H1 (cell line): Measurements from ENCODE around the gene PLXDC2. TPM values are rescaled to one million over a fixed set of nuclear protein-coding genes. Genes with fewer than 3 reads are reported as not detected.

Source experiments
- CTCF ChIA-PET: fragments of 300-600 bp; sonication (Branson Sonifier 250); formaldehyde crosslinking; loops from one replicate; lab custom pipeline; 2021; ENCODE audit not compliant: partially characterized antibody; lab: Charles Lee
- POLR2A ChIA-PET: fragments of 300-600 bp; sonication (Branson Sonifier 250); formaldehyde crosslinking; loops from one replicate; lab custom pipeline; 2021; ENCODE audit warnings: inconsistent platforms; ENCODE audit not compliant: partially characterized antibody; lab: Charles Lee
- DNase-seq, 2 experiments: peaks; one replicate each; pipeline versions ENCODE4 v3.0.0 to v3.0.0-alpha.2; 2010 to 2022; ENCODE audit warnings: low spot score in 2 of 2, low read depth in 1 of 2, mixed read lengths in 1 of 2
- FAIRE-seq: peaks from 2 replicates; lab custom pipeline; 2011; peaks lifted over from hg19 to GRCh38; lab: Jason Lieb, UNC
- H2AFZ ChIP-seq: 2 replicates; pipeline ENCODE4 v1.8.1; 2012; ENCODE audit warnings: low read length, inconsistent platforms
- H2AK5ac ChIP-seq: 2 replicates; pipeline ENCODE4 v1.6.1; 2013; ENCODE audit warnings: low read depth, low read length
- H2BK120ac ChIP-seq: replicated peaks from 2 replicates; pipeline ENCODE3; 2013; ENCODE audit warnings: low read depth, low read length, inconsistent platforms
- H2BK12ac ChIP-seq: 2 replicates; pipeline ENCODE4 v1.6.1; 2013; ENCODE audit warnings: low read depth, low read length
- H2BK15ac ChIP-seq: 2 replicates; pipeline ENCODE4 v1.6.1; 2013; ENCODE audit warnings: low read length
- H2BK20ac ChIP-seq: 2 replicates; pipeline ENCODE4 v1.6.1; 2013; ENCODE audit warnings: low read length
- H2BK5ac ChIP-seq: 2 replicates; pipeline ENCODE4 v1.6.1; 2013; ENCODE audit warnings: low read depth, low read length
- H3K14ac ChIP-seq: 2 replicates; pipeline ENCODE4 v1.6.1; 2013; ENCODE audit warnings: inconsistent platforms; ENCODE audit not compliant: insufficient read length
- H3K18ac ChIP-seq: 2 replicates; pipeline ENCODE4 v1.6.1; 2013; ENCODE audit warnings: low read length; ENCODE audit errors: extremely low read depth
- H3K23ac ChIP-seq: 2 replicates; pipeline ENCODE4 v1.6.1; 2013; ENCODE audit warnings: inconsistent platforms; ENCODE audit not compliant: insufficient read length
- H3K23me2 ChIP-seq: 2 replicates; pipeline ENCODE4 v1.6.1; 2013; ENCODE audit warnings: low read depth, low read length
- H3K27ac ChIP-seq: 2 replicates; pipeline ENCODE4 v1.6.1; 2011; ENCODE audit warnings: low read depth, low read length, inconsistent platforms
- H3K27me3 ChIP-seq, 4 experiments: replicated peaks in 1 of 4; 1 replicate in 1 of 4; 2 replicates in 3 of 4; pipeline versions ENCODE4 v1.6.1 to v1.8.1; 2011 to 2013; ENCODE audit warnings: low read length in 3 of 4, mild to moderate bottlenecking in 3 of 4, inconsistent platforms in 2 of 4, mixed read lengths in 2 of 4, moderate library complexity in 1 of 4; ENCODE audit not compliant: control insufficient read depth in 3 of 4, insufficient read depth in 3 of 4; ENCODE audit errors: extremely low read depth in 1 of 4
- H3K36me3 ChIP-seq, 4 experiments: 2 replicates each; pipeline versions ENCODE4 v1.6.1 to v1.8.1; 2011 to 2013; ENCODE audit warnings: mild to moderate bottlenecking in 4 of 4, low read length in 3 of 4, moderate library complexity in 2 of 4, control low read depth in 1 of 4, inconsistent platforms in 1 of 4; ENCODE audit not compliant: insufficient read depth in 4 of 4, control insufficient read depth in 2 of 4
- H3K4ac ChIP-seq: replicated peaks from 2 replicates; pipeline ENCODE3; 2013; ENCODE audit warnings: low read length, low read depth, mixed read lengths, inconsistent platforms; ENCODE audit not compliant: insufficient read length
- H3K4me1 ChIP-seq, 4 experiments: replicated peaks in 1 of 4; 1 replicate in 1 of 4; 2 replicates in 3 of 4; pipeline versions ENCODE4 v1.6.1 to v1.8.1; 2011 to 2013; ENCODE audit warnings: low read length in 3 of 4, inconsistent platforms in 2 of 4, mixed read lengths in 1 of 4; ENCODE audit not compliant: insufficient read depth in 4 of 4, control insufficient read depth in 3 of 4
- H3K4me2 ChIP-seq, 2 experiments: 2 replicates each; pipeline versions ENCODE4 v1.6.1 to v1.8.1; 2011 to 2013; ENCODE audit warnings: low read depth in 2 of 2, low read length in 2 of 2, control low read depth in 1 of 2, inconsistent platforms in 1 of 2, mild to moderate bottlenecking in 1 of 2; ENCODE audit not compliant: insufficient read depth in 1 of 2
- H3K4me3 ChIP-seq, 4 experiments: fragments of 200-600, 300-600 bp in 1 of 4; sonication (generic), shearing (Covaris generic), sonication (Bioruptor Twin) in 1 of 4; 2 replicates each; pipeline versions ENCODE4 v1.5.1 to v1.8.1; 2011 to 2016; ENCODE audit warnings: low read length in 4 of 4, low read depth in 3 of 4, control low read depth in 2 of 4, inconsistent platforms in 2 of 4, mild to moderate bottlenecking in 2 of 4, mixed read lengths in 1 of 4, moderate library complexity in 1 of 4; ENCODE audit not compliant: insufficient read depth in 2 of 4; ENCODE audit errors: extremely low read depth in 1 of 4
- H3K56ac ChIP-seq: replicated peaks from 2 replicates; pipeline ENCODE3; 2013; ENCODE audit warnings: low read depth, mild to moderate bottlenecking, mixed read lengths, low read length, inconsistent platforms; ENCODE audit not compliant: insufficient read length
- H3K79me1 ChIP-seq: 2 replicates; pipeline ENCODE4 v1.6.1; 2013; ENCODE audit warnings: low read depth, low read length, control low read depth
- H3K79me2 ChIP-seq, 2 experiments: 2 replicates each; pipeline versions ENCODE4 v1.6.1 to v1.8.1; 2012 to 2013; ENCODE audit warnings: low read length in 2 of 2, mild to moderate bottlenecking in 2 of 2, inconsistent platforms in 1 of 2; ENCODE audit not compliant: insufficient read depth in 2 of 2, control insufficient read depth in 1 of 2
- H3K9ac ChIP-seq, 4 experiments: replicated peaks in 1 of 4; 1 replicate in 1 of 4; 2 replicates in 3 of 4; pipeline versions ENCODE4 v1.6.1 to v1.8.1; 2011 to 2013; ENCODE audit warnings: low read depth in 3 of 4, low read length in 3 of 4, control low read depth in 2 of 4, mild to moderate bottlenecking in 2 of 4, moderate library complexity in 2 of 4, inconsistent platforms in 1 of 4; ENCODE audit errors: extremely low read depth in 1 of 4
- H3K9me3 ChIP-seq, 2 experiments: 2 replicates each; pipeline versions ENCODE4 v1.6.1 to v1.8.1; 2012 to 2013; ENCODE audit warnings: mild to moderate bottlenecking in 2 of 2, moderate library complexity in 2 of 2, control low read depth in 1 of 2, inconsistent platforms in 1 of 2, low read depth in 1 of 2, low read length in 1 of 2, mixed read lengths in 1 of 2; ENCODE audit not compliant: insufficient read depth in 2 of 2
- H4K20me1 ChIP-seq, 2 experiments: replicated peaks in 1 of 2; 2 replicates each; pipeline versions ENCODE3 to v1.8.1; 2011 to 2013; ENCODE audit warnings: inconsistent platforms in 2 of 2, low read length in 2 of 2, mild to moderate bottlenecking in 1 of 2; ENCODE audit not compliant: insufficient read depth in 2 of 2, control insufficient read depth in 1 of 2
- H4K5ac ChIP-seq: 2 replicates; pipeline ENCODE4 v1.6.1; 2013; ENCODE audit warnings: low read length, low read depth, mixed read lengths, inconsistent platforms; ENCODE audit not compliant: insufficient read length
- H4K8ac ChIP-seq: 2 replicates; pipeline ENCODE4 v1.8.0; 2013; ENCODE audit warnings: mild to moderate bottlenecking, moderate library complexity, low read length, inconsistent platforms; ENCODE audit not compliant: insufficient read depth; ENCODE audit errors: extremely low read depth
- H4K91ac ChIP-seq: replicated peaks from 2 replicates; pipeline ENCODE3; 2013; ENCODE audit warnings: low read length, mixed read lengths, inconsistent platforms; ENCODE audit not compliant: insufficient read length
- EZH2 ChIP-seq: fragments of 200-600 bp; sonication (generic); IDR thresholded peaks from 2 replicates; pipeline ENCODE4 v1.7.1; 2012; ENCODE audit warnings: low read depth, mild to moderate bottlenecking, moderate library complexity, low read length, inconsistent platforms; ENCODE audit not compliant: severe bottlenecking
- GABPA ChIP-seq: IDR thresholded peaks from 2 replicates; pipeline ENCODE4 v1.6.1; 2011; ENCODE audit warnings: mild to moderate bottlenecking, low read length, moderate library complexity, borderline replicate concordance; ENCODE audit not compliant: insufficient read depth
- KDM4A ChIP-seq: IDR thresholded peaks from one replicate; pipeline ENCODE4 v1.7.1; 2012; ENCODE audit warnings: low read depth, mild to moderate bottlenecking, moderate library complexity, low read length, inconsistent platforms; ENCODE audit not compliant: severe bottlenecking
- NRF1 ChIP-seq: IDR thresholded peaks from 2 replicates; pipeline ENCODE4 v1.6.1; 2011; ENCODE audit warnings: mild to moderate bottlenecking, low read depth, low read length, improper control_type of control experiment
- POU5F1 ChIP-seq: IDR thresholded peaks from 2 replicates; pipeline ENCODE4 v1.6.1; 2011; ENCODE audit warnings: low read depth, mild to moderate bottlenecking, low read length, moderate library complexity
- RNF2 ChIP-seq: fragments of 200-900, 300-1000 bp; sonication (generic); IDR thresholded peaks from 2 replicates; pipeline ENCODE4 v1.7.1; 2016; ENCODE audit warnings: borderline replicate concordance, low read depth, mild to moderate bottlenecking, antibody characterized with exemption, low read length; ENCODE audit not compliant: poor library complexity, severe bottlenecking; ENCODE audit errors: missing control alignments
- SIN3A ChIP-seq, 2 experiments: IDR thresholded peaks in 1 of 2; conservative IDR thresholded peaks in 1 of 2; 2 replicates each; pipeline ENCODE4 v1.6.1; 2011 to 2012; ENCODE audit warnings: low read length in 2 of 2, improper control_type of control experiment in 1 of 2, low read depth in 1 of 2, mild to moderate bottlenecking in 1 of 2
- SP2 ChIP-seq: IDR thresholded peaks from 2 replicates; pipeline ENCODE4 v1.6.1; 2012; ENCODE audit warnings: mild to moderate bottlenecking, low read length, inconsistent platforms
- TCF12 ChIP-seq: IDR thresholded peaks from 2 replicates; pipeline ENCODE4 v1.6.1; 2011; ENCODE audit warnings: low read depth, mild to moderate bottlenecking, low read length
- WGBS, 2 experiments: shearing (Covaris generic) in 1 of 2; methylation state at CpG; one replicate each; pipeline versions ENCODE4 v1.1.6 to v1.1.7; 2013 to 2015; ENCODE audit warnings: low lambda C conversion rate in 2 of 2, mixed read lengths in 2 of 2, inconsistent platforms in 1 of 2, low coverage in 1 of 2, missing lambda C conversion rate in 1 of 2; ENCODE audit not compliant: insufficient replicate concordance in 2 of 2, insufficient coverage in 1 of 2, insufficient read length in 1 of 2; ENCODE audit errors: extremely low coverage in 1 of 2, missing lambda C conversion rate in 1 of 2; 5-methylcytosine and 5-hydroxymethylcytosine counted together
- polyA plus RNA-seq, 7 experiments: library from polyadenylated mRNA; depleted of rRNA in 3 of 7; stranded (reverse) in 5 of 7; unstranded in 2 of 7; fragments of >200 nt in 5 of 7; fragments of 200-250 nt in 2 of 7; gene quantifications; 1 replicate in 5 of 7; 2 replicates in 1 of 7; 4 replicates in 1 of 7; pipeline versions ENCODE4 v1.2.1 to v1.2.3, GENCODE V29; 2011 to 2013; ENCODE audit warnings: missing spikeins in 2 of 7, mixed read lengths in 2 of 7
- total RNA-seq: library from RNA; stranded (reverse); fragmentation: NEBNext Ultra II Directional; extraction: Animal tissue kit (Norgen Biotek cat#: 25700); gene quantifications from 2 replicates; pipeline ENCODE4 v1.2.1, GENCODE V29; 2021

The PLXDC2 gene
- total and polyA plus RNA-seq, 2 of the 8 experiments (the other 6 are each of a cell fraction or from before 2014, with no cell fraction given) = 23.0 to 40.5 TPM

DNA sequence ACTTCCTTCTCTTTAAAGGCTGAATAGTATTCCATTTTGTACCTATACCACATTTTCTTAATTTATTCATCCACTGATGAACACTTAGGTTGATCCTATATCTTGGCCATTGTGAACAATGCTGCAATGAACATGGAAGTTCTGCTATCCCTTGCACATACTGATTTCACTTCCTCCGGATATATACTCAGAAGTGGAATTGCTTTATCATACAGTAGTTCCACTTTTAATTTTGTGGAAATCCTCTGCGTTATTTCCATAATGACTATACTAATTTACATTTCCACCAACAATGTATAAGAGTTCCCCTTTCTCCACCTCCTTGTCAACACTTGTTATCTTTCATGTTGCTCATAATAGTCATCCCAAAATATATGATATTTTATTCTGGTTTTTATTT, 312.6 kb downstream of the PLXDC2 start:
- H3K27me3 ChIP-seq = peaks cover 0 to 1% (median 0%) of the 10 kb centered on the region in 4 experiments; a peak in 1 of 7 replicates
- H2AK5ac ChIP-seq = no peak overlapping the region
- no peak overlapping the region for H4K91ac ChIP-seq
- no peak overlapping the region for H2BK5ac ChIP-seq
- peaks cover 0 to 2% (median 0%) of the 10 kb centered on the region in 4 experiments; a peak in 1 of 7 replicates for H3K4me1 ChIP-seq
- ChIA-PET POLR2A (no interaction called here), CTCF (interaction anchor here (1.0 kb wide), 1 partner anchor 305 kb away, joined by 3 read pairs; no protein-coding TSS in a partner anchor)
- no peak overlapping the region for H3K18ac ChIP-seq
- H3K79me2 ChIP-seq = peaks cover 0 to 19% of the 10 kb centered on the region in 2 experiments; a peak in 2 of 4 replicates
- no peak overlapping the region for H3K56ac ChIP-seq
- H3K23ac ChIP-seq = no peak overlapping the region
- no peak overlapping the region for H2BK15ac ChIP-seq
- H3K9me3 ChIP-seq = peaks cover 4 to 8% of the 10 kb centered on the region in 2 experiments; a peak in 3 of 4 replicates
- WGBS, 2 experiments = 88% methylated on average over 2 of the region's 2 CpGs; no CpG with 5 or more reads in 1 of the 2 experiments
- no peak overlapping the region for H2BK20ac ChIP-seq
- H4K20me1 ChIP-seq = no peaks in the 10 kb centered on the region
- H2BK120ac ChIP-seq = no peak overlapping the region
- DNase-seq (no peak), FAIRE-seq (no peak)
- H3K14ac ChIP-seq = no peak overlapping the region
- no peaks in the 10 kb centered on the region for H3K79me1 ChIP-seq
- no peak overlapping the region for H3K4me3 ChIP-seq
- no peak overlapping the region for H2AFZ ChIP-seq
- H3K9ac ChIP-seq = no peak overlapping the region
- H2BK12ac ChIP-seq = no peak overlapping the region
- H3K36me3 ChIP-seq = peaks cover 0 to 3% (median 0%) of the 10 kb centered on the region in 4 experiments; a peak in 1 of 8 replicates
- H3K27ac ChIP-seq = no peak overlapping the region
- no peak overlapping the region for H4K8ac ChIP-seq
- no peak for TF ChIP-seq SIN3A (conservative IDR thresholded peaks at IDR 0.05 in 1 of 2, IDR thresholded peaks at IDR 0.05 in 1 of 2; ENCODE audit: low read depth in 1 of 2, low read length in 2 of 2)
- no peak for TF ChIP-seq KDM4A
- no peak for TF ChIP-seq SP2
- TF ChIP-seq NRF1 = no peak
- TF ChIP-seq GABPA = no peak
- TF ChIP-seq POU5F1 = no peak
- TF ChIP-seq EZH2 = no peak
- TF ChIP-seq TCF12 = no peak
- no peak for TF ChIP-seq RNF2
- H3K23me2 ChIP-seq = no peaks in the 10 kb centered on the region
- H3K4ac ChIP-seq = no peak overlapping the region
- H3K4me2 ChIP-seq = no peak overlapping the region
- H4K5ac ChIP-seq = no peak overlapping the region
